Right renal cortex interstitium (tissue), 3 donors: Measurements from ENCODE around the gene DNAH10. TPM values are rescaled to one million over a fixed set of nuclear protein-coding genes. Genes with fewer than 3 reads are reported as not detected.

Experiments
- polyA plus RNA-seq, 3 donors: library from polyadenylated mRNA; unstranded; fragments of 120-200 nt; gene quantifications; one replicate each; pipeline ENCODE4 v1.2.1, GENCODE V29; 2013; ENCODE audit not compliant: insufficient read length in 3 of 3

The DNAH10 gene
- polyA plus RNA-seq, 3 donors = 4.1 to 5.2 (median 5.0) TPM

Other genes starting within 250 kb of the DNAH10 start
- gene RILPL1, start 228.6 kb upstream of the DNAH10 start, polyA plus RNA-seq = 10 to 100 TPM; 15.5 to 17.9 (median 16.1) TPM
- gene TMED2, start 177.7 kb upstream of the DNAH10 start, polyA plus RNA-seq = 100 to 1,000 TPM; 230 to 233 (median 232) TPM
- 10 to 100 TPM; 21.7 to 26.6 (median 23.2) TPM for gene DDX55, start 160.2 kb upstream of the DNAH10 start, polyA plus RNA-seq
- 10 to 100 TPM; 58.6 to 62.2 (median 60.1) TPM for gene EIF2B1, start 128.6 kb upstream of the DNAH10 start, polyA plus RNA-seq
- gene GTF2H3, start 128.5 kb upstream of the DNAH10 start, polyA plus RNA-seq = 10 to 100 TPM; 35.0 to 37.5 (median 36.4) TPM
- gene TCTN2, start 91.2 kb upstream of the DNAH10 start, polyA plus RNA-seq = 10 to 100 TPM; 25.8 to 28.9 (median 28.4) TPM
- gene ATP6V0A2, start 49.9 kb upstream of the DNAH10 start, polyA plus RNA-seq = 10 to 100 TPM; 14.2 to 19.8 (median 16.9) TPM
- gene CCDC92, start 210.5 kb downstream of the DNAH10 start, polyA plus RNA-seq = 10 to 100 TPM; 38.9 to 45.1 (median 41.4) TPM
- gene ZNF664, start 210.9 kb downstream of the DNAH10 start, polyA plus RNA-seq = 100 to 1,000 TPM; 165 to 189 (median 177) TPM